PC-3 (cell line): ENCODE measurements around the gene MACROD2. TPM values are rescaled to one million over a fixed set of nuclear protein-coding genes. Genes with fewer than 3 reads are reported as not detected.
"Not testable (repeated sequence)": the region's sequence is repeated elsewhere in the genome, so short reads cannot be mapped to it uniquely, and the experiment has no call there.

Experiments used
- ATAC-seq: fragments of 200-7000 bp; cut with Tn5 transposase; 2 replicates; pipeline ENCODE4 v1.9.1; 2020; ENCODE audit warnings: mild to moderate bottlenecking, moderate library complexity
- BruUV-seq: library from RNA; stranded (reverse); fragments of 400-500 nt; replicated peaks from 2 replicates; lab custom pipeline; 2021; lab: Mats Ljungman, UMichigan
- CTCF ChIA-PET: fragments of 300-600 bp; sonication (Branson Sonifier 250); formaldehyde crosslinking; loops from one replicate; lab custom pipeline; 2022; ENCODE audit warnings: antibody characterized with exemption; lab: Charles Lee
- POLR2A ChIA-PET: fragments of 300-600 bp; sonication (Branson Sonifier 250); formaldehyde crosslinking; loops from one replicate; lab custom pipeline; 2022; ENCODE audit warnings: antibody characterized with exemption; ENCODE audit not compliant: unreplicated experiment; lab: Charles Lee
- DNase-seq: peaks from one replicate; pipeline ENCODE4 v3.0.0-alpha.2; 2015
- H2AFZ ChIP-seq: fragments of 300-600 bp; sonication (generic); 2 replicates; pipeline ENCODE4 v1.6.0; 2016; ENCODE audit warnings: antibody characterized with exemption, low read length
- H3F3A ChIP-seq: fragments of 300-600 bp; sonication (generic); one replicate; pipeline ENCODE4 v1.6.0; 2017; ENCODE audit warnings: antibody characterized with exemption, low read length, control low read depth, mild to moderate bottlenecking; ENCODE audit not compliant: unreplicated experiment
- H3K27ac ChIP-seq: fragments of 300-600 bp; sonication (generic); 2 replicates; pipeline ENCODE4 v1.5.1; 2016; ENCODE audit warnings: mild to moderate bottlenecking, low read length
- H3K27me3 ChIP-seq: fragments of 300-600 bp; sonication (generic); 2 replicates; pipeline ENCODE4 v1.6.1; 2016; ENCODE audit warnings: low read length, mixed read lengths
- H3K36me3 ChIP-seq: fragments of 300-600 bp; sonication (generic); 2 replicates; pipeline ENCODE4 v1.6.1; 2016; ENCODE audit warnings: low read depth, mixed run types, low read length, mixed read lengths
- H3K4me1 ChIP-seq: fragments of 300-600 bp; sonication (generic); 2 replicates; pipeline ENCODE4 v1.5.1; 2016; ENCODE audit warnings: low read length; ENCODE audit not compliant: insufficient read depth
- H3K4me2 ChIP-seq: fragments of 300-600 bp; sonication (generic); 2 replicates; pipeline ENCODE4 v1.6.0; 2016; ENCODE audit warnings: low read length
- H3K4me3 ChIP-seq: fragments of 300-600 bp; sonication (generic); 2 replicates; pipeline ENCODE4 v1.5.1; 2016; ENCODE audit warnings: mild to moderate bottlenecking, low read length, mixed read lengths
- H3K79me2 ChIP-seq: fragments of 300-600 bp; sonication (generic); 2 replicates; pipeline ENCODE4 v1.6.1; 2017; ENCODE audit warnings: low read length, mixed read lengths
- H3K9ac ChIP-seq: fragments of 300-600 bp; sonication (generic); 2 replicates; pipeline ENCODE4 v1.6.0; 2016; ENCODE audit warnings: mild to moderate bottlenecking, low read length
- H3K9me2 ChIP-seq: fragments of 300-600 bp; sonication (generic); replicated peaks from 2 replicates; pipeline ENCODE4 v1.6.1; 2016; ENCODE audit warnings: mixed run types, low read length, mixed read lengths
- H3K9me3 ChIP-seq: fragments of 300-600 bp; sonication (generic); 2 replicates; pipeline ENCODE4 v1.6.1; 2016; ENCODE audit warnings: low read length, mixed read lengths
- H4K20me1 ChIP-seq: fragments of 300-600 bp; sonication (generic); 2 replicates; pipeline ENCODE4 v1.6.1; 2016; ENCODE audit warnings: low read length, mixed read lengths
- CTCF ChIP-seq: fragments of 300-600 bp; sonication (generic); conservative IDR thresholded peaks from 2 replicates; pipeline ENCODE4 v1.5.1; 2017; ENCODE audit warnings: antibody characterized with exemption, low read depth, mild to moderate bottlenecking, low read length
- EZH2 ChIP-seq: fragments of 300-600 bp; sonication (generic); IDR thresholded peaks from one replicate; pipeline ENCODE4 v1.6.1; 2017; ENCODE audit warnings: antibody characterized with exemption, mild to moderate bottlenecking, low read length; ENCODE audit not compliant: unreplicated experiment
- EZH2phosphoT487 ChIP-seq: fragments of 300-600 bp; sonication (generic); IDR thresholded peaks from 2 replicates; pipeline ENCODE4 v1.6.1; 2018; ENCODE audit warnings: mild to moderate bottlenecking, antibody characterized with exemption, low read length, borderline replicate concordance
- intact Hi-C: fragments of 100-400 bp; cut with micrococcal nuclease; formaldehyde crosslinking; loops from 2 replicates; pipeline ENCODE4 v1.9.0; 2023
- total RNA-seq: library from RNA; depleted of rRNA; stranded (reverse); fragments of >200 nt; gene quantifications from 2 replicates; pipeline ENCODE4 v1.2.3, GENCODE V29; 2014

Gene MACROD2
- total RNA-seq, 1 experiment from 2014 or later: 3.1 TPM

GRCh38 chr20:14972690-14973089, 977.4 kb downstream of the MACROD2 start:
- Histone ChIP-seq H3K9me3 (no peaks in the 10 kb centered on the region), H3K4me1 (no peaks in the 10 kb centered on the region), H3K79me2 (no peaks in the 10 kb centered on the region), H3F3A (no peaks in the 10 kb centered on the region), H3K9ac (no peak overlapping the region), H3K4me2 (no peak overlapping the region), H3K27me3 (no peaks in the 10 kb centered on the region), H3K36me3 (no peaks in the 10 kb centered on the region), H2AFZ (no peak overlapping the region), H3K27ac (no peak overlapping the region), H4K20me1 (no peaks in the 10 kb centered on the region), H3K4me3 (no peak overlapping the region), H3K9me2 (no peaks in the 10 kb centered on the region)
- TF ChIP-seq EZH2: no peak
- no peak for TF ChIP-seq EZH2phosphoT487
- no peak for TF ChIP-seq CTCF
- BruUV-seq: no TSS peak
- DNase-seq (no peak), ATAC-seq (no peak)
- ChIA-PET CTCF (no interaction called here), POLR2A (no interaction called here)
- intact Hi-C loops: no loop called here

- intact Hi-C loops: loop anchor here (5.0 kb wide), 1 partner anchor 572 kb away; no protein-coding TSS in a partner anchor
- H3K4me1 ChIP-seq: peaks cover 8% of the 10 kb centered on the region
- ChIA-PET CTCF (no interaction called here), POLR2A (no interaction called here)
- H3K79me2 ChIP-seq: no peaks in the 10 kb centered on the region
- H3K4me2 ChIP-seq: no peak overlapping the region
- H4K20me1 ChIP-seq: no peaks in the 10 kb centered on the region
- DNase-seq (peak; percentile 54), ATAC-seq (peak; percentile 42)
- H3F3A ChIP-seq: no peaks in the 10 kb centered on the region
- TF ChIP-seq CTCF (no peak), EZH2phosphoT487 (no peak), EZH2 (no peak)
- no peak overlapping the region for H3K9ac ChIP-seq
- no peaks in the 10 kb centered on the region for H3K9me2 ChIP-seq
- no peaks in the 10 kb centered on the region for H3K27me3 ChIP-seq
- no peaks in the 10 kb centered on the region for H3K36me3 ChIP-seq
- H3K9me3 ChIP-seq: 0 out of 2 replicates have a peak, but pooled peaks cover 9% of the 10 kb centered on the region
- BruUV-seq: no TSS peak
- H3K4me3 ChIP-seq: no peak overlapping the region
- peak overlapping the region; percentile 6; the same call in 1 of the 2 replicates for H2AFZ ChIP-seq
- no peak overlapping the region for H3K27ac ChIP-seq
These were observed 984.2 kb downstream of the MACROD2 start for GRCh38 chr20:14979453-14979986.

GRCh38 chr20:14981486-14981885, 986.2 kb downstream of the MACROD2 start:
- H3K9me2 ChIP-seq, H3K9me3 ChIP-seq, CTCF ChIA-PET, H3F3A ChIP-seq, H3K4me2 ChIP-seq, H2AFZ ChIP-seq, ATAC-seq, H3K36me3 ChIP-seq, H3K27ac ChIP-seq, H3K9ac ChIP-seq, H3K79me2 ChIP-seq, POLR2A ChIA-PET, DNase-seq, H3K4me3 ChIP-seq, H4K20me1 ChIP-seq, BruUV-seq, H3K27me3 ChIP-seq: not testable (repeated sequence)
- peaks cover 27% of the 10 kb centered on the region for H3K4me1 ChIP-seq
- intact Hi-C loops: loop anchor here (10.0 kb wide), 1 partner anchor 397 kb away; no protein-coding TSS in a partner anchor

GRCh38 chr20:14982324-14982723, 987.0 kb downstream of the MACROD2 start:
- intact Hi-C loops: loop anchor here (10.0 kb wide), 1 partner anchor 398 kb away; no protein-coding TSS in a partner anchor
- CTCF ChIA-PET, BruUV-seq, H3K9me2 ChIP-seq, H3K4me3 ChIP-seq, H3F3A ChIP-seq, DNase-seq, H3K9ac ChIP-seq, H3K9me3 ChIP-seq, H3K4me2 ChIP-seq, H3K79me2 ChIP-seq, H3K27ac ChIP-seq, H2AFZ ChIP-seq, ATAC-seq, H3K27me3 ChIP-seq, POLR2A ChIA-PET, H4K20me1 ChIP-seq, H3K36me3 ChIP-seq: not testable (repeated sequence)
- H3K4me1 ChIP-seq: peaks cover 34% of the 10 kb centered on the region
